Panc1 (cell line): Measurements from ENCODE around the gene AGA. TPM values are rescaled to one million over a fixed set of nuclear protein-coding genes. Genes with fewer than 3 reads are reported as not detected.

Source experiments
- ATAC-seq: fragments of 200-7000 bp; cut with Tn5 transposase; 2 replicates; pipeline ENCODE4 v1.9.1; 2020; ENCODE audit warnings: mild to moderate bottlenecking, moderate library complexity
- BruUV-seq: library from RNA; stranded (reverse); fragments of 400-500 nt; replicated peaks from 2 replicates; lab custom pipeline; 2021; lab: Mats Ljungman, UMichigan
- CTCF ChIA-PET: fragments of 300-600 bp; sonication (Branson Sonifier 250); formaldehyde crosslinking; loops from one replicate; lab custom pipeline; 2022; ENCODE audit warnings: antibody characterized with exemption; lab: Charles Lee
- POLR2A ChIA-PET: fragments of 300-600 bp; sonication (Branson Sonifier 250); formaldehyde crosslinking; loops from one replicate; lab custom pipeline; 2022; ENCODE audit warnings: antibody characterized with exemption; lab: Charles Lee
- DNase-seq: peaks from one replicate; pipeline ENCODE4 v3.0.0-alpha.2; 2010; ENCODE audit warnings: low read depth, low spot score
- H3K27ac ChIP-seq: 2 replicates; pipeline ENCODE4 v1.5.1; 2011; ENCODE audit warnings: mild to moderate bottlenecking, low read length, inconsistent platforms
- H3K27me3 ChIP-seq: fragments of 200-500 bp; sonication (Bioruptor generic); 2 replicates; pipeline ENCODE4 v1.6.0; 2014; ENCODE audit warnings: low read length, inconsistent platforms; ENCODE audit not compliant: control insufficient read depth, insufficient read depth
- H3K36me3 ChIP-seq: fragments of 200-500 bp; sonication (Bioruptor generic); 2 replicates; pipeline ENCODE4 v1.5.1; 2014; ENCODE audit warnings: inconsistent platforms, mild to moderate bottlenecking, low read length, moderate library complexity; ENCODE audit not compliant: control insufficient read depth, insufficient read depth
- H3K4me1 ChIP-seq: 2 replicates; pipeline ENCODE4 v1.5.1; 2011; ENCODE audit warnings: inconsistent platforms, mild to moderate bottlenecking, low read length, moderate library complexity; ENCODE audit not compliant: control insufficient read depth, insufficient read depth
- H3K4me3 ChIP-seq, 2 experiments: 2 replicates each; pipeline ENCODE4 v1.5.1; 2011 to 2012; ENCODE audit warnings: low read depth in 2 of 2, low read length in 2 of 2, mild to moderate bottlenecking in 2 of 2, inconsistent platforms in 1 of 2, moderate library complexity in 1 of 2
- H3K9me3 ChIP-seq: fragments of 200-500 bp; sonication (Bioruptor generic); 2 replicates; pipeline ENCODE4 v1.5.1; 2014; ENCODE audit warnings: low read depth, mild to moderate bottlenecking, inconsistent platforms, low read length, moderate library complexity; ENCODE audit not compliant: control insufficient read depth, insufficient read depth
- CTCF ChIP-seq: fragments of 450-650 bp; IDR thresholded peaks from 2 replicates; pipeline ENCODE4 v1.5.1; 2017; ENCODE audit warnings: mild to moderate bottlenecking
- POLR2AphosphoS5 ChIP-seq: IDR thresholded peaks from 2 replicates; pipeline ENCODE4 v1.6.1; 2012; ENCODE audit warnings: mild to moderate bottlenecking, low read depth, low read length, moderate library complexity
- REST ChIP-seq, 2 experiments: IDR thresholded peaks; 2 replicates each; pipeline ENCODE4 v1.6.1; 2011 to 2012; ENCODE audit warnings: low read depth in 2 of 2, control low read depth in 1 of 2, low read length in 1 of 2, mild to moderate bottlenecking in 1 of 2, moderate library complexity in 1 of 2; ENCODE audit not compliant: insufficient read depth in 1 of 2
- SIN3A ChIP-seq: IDR thresholded peaks from 2 replicates; pipeline ENCODE4 v1.6.1; 2012; ENCODE audit warnings: low read depth, mild to moderate bottlenecking, low read length, moderate library complexity, borderline replicate concordance; ENCODE audit not compliant: insufficient read depth
- TCF7L2 ChIP-seq: IDR thresholded peaks from 2 replicates; pipeline ENCODE4 v1.6.1; 2011; ENCODE audit warnings: mild to moderate bottlenecking, low read depth, low read length, inconsistent platforms
- in situ Hi-C: cut with HindIII; loops from 2 replicates; pipeline ENCODE4 v1.10.0; 2016; ENCODE audit warnings: low sequenced_read_pairs, low pct_unique_long_range_greater_than_20kb
- intact Hi-C: fragments of 100-400 bp; cut with micrococcal nuclease; formaldehyde crosslinking; loops from one replicate; pipeline ENCODE4 v1.10.0; 2022; ENCODE audit not compliant: unreplicated experiment
- total RNA-seq: library from RNA; stranded (reverse); gene quantifications from one replicate; pipeline ENCODE4 v1.2.1, GENCODE V29; 2021; ENCODE audit not compliant: unreplicated experiment

AGA gene
- total RNA-seq, 1 experiment from 2014 or later = 15.4 TPM

GRCh38 chr4:177391287-177391686 is 51.0 kb downstream of the AGA start:
- ATAC-seq (no peak), DNase-seq (no peak)
- TF ChIP-seq SIN3A (no peak), REST (IDR thresholded peaks at IDR 0.05; ENCODE audit: insufficient read depth in 1 of 2, low read depth in 2 of 2, low read length in 1 of 2) (no peak), POLR2AphosphoS5 (no peak), CTCF (no peak), TCF7L2 (no peak)
- intact Hi-C loops (no loop called here), in situ Hi-C loops (no loop called here)
- Histone ChIP-seq H3K36me3 (no peaks in the 10 kb centered on the region), H3K27ac (no peak overlapping the region), H3K4me1 (no peaks in the 10 kb centered on the region), H3K4me3 (no peak overlapping the region), H3K9me3 (no peaks in the 10 kb centered on the region), H3K27me3 (no peaks in the 10 kb centered on the region)
- BruUV-seq = no TSS peak
- CTCF ChIA-PET = no interaction called here
- POLR2A ChIA-PET = no interaction called here

GRCh38 chr4:177386278-177386815 is 55.9 kb downstream of the AGA start:
- H3K4me1 ChIP-seq = no peaks in the 10 kb centered on the region
- no peak overlapping the region for H3K4me3 ChIP-seq
- TF ChIP-seq REST (IDR thresholded peaks at IDR 0.05; ENCODE audit: insufficient read depth in 1 of 2, low read depth in 2 of 2, low read length in 1 of 2) (no peak), SIN3A (no peak), CTCF (no peak), POLR2AphosphoS5 (no peak), TCF7L2 (no peak)
- no peak overlapping the region for H3K27ac ChIP-seq
- intact Hi-C loops (no loop called here), in situ Hi-C loops (no loop called here)
- no peaks in the 10 kb centered on the region for H3K36me3 ChIP-seq
- H3K27me3 ChIP-seq = no peaks in the 10 kb centered on the region
- ChIA-PET CTCF (no interaction called here), POLR2A (interaction anchor here (0.6 kb wide), 2 partner anchors 54 to 167 kb away, joined by 3 to 4 read pairs; no protein-coding TSS in a partner anchor)
- ATAC-seq (no peak), DNase-seq (no peak)
- H3K9me3 ChIP-seq = no peaks in the 10 kb centered on the region
- no TSS peak for BruUV-seq
